HuH-7 (cell line): Measurements from ENCODE around the gene STT3B.
A peak's percentile ranks its signal among the peaks of the same experiment; 100 is the strongest.

Experiments
- DNase-seq: peaks from one replicate; pipeline ENCODE4 v3.0.0; 2011; ENCODE audit warnings: low spot score

STT3B gene

DNA sequence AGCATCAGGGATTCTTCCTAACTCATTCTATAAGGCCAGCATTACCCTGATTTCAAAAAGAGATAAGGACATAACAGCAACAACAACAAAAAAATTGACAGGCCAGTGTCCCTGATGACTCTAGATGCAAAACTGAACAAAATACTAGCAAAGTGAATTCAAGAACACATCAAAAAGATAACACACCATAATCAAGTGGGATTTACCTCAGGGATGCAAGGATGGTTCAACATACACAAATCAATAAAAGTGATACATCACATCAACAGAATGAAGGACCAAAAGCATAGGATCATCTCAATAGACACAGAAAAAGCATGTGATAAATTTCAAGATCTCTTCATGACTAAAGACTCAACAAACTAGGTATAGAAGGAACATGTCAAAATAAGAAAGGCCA, 119.6 kb downstream of the STT3B start:
- DNase-seq: no peak

GRCh38 chr3:31653464-31653863, 120.7 kb downstream of the STT3B start:
- no peak for DNase-seq

- DNase-seq: no peak
Measured at GRCh38 chr3:31654998-31655397, 122.3 kb downstream of the STT3B start.

GRCh38 chr3:31659246-31659645, 126.5 kb downstream of the STT3B start:
- no peak for DNase-seq

GRCh38 chr3:31661286-31661685, 128.6 kb downstream of the STT3B start:
- no peak for DNase-seq

GRCh38 chr3:31661993-31662670, 129.4 kb downstream of the STT3B start:
- no peak for DNase-seq

DNA sequence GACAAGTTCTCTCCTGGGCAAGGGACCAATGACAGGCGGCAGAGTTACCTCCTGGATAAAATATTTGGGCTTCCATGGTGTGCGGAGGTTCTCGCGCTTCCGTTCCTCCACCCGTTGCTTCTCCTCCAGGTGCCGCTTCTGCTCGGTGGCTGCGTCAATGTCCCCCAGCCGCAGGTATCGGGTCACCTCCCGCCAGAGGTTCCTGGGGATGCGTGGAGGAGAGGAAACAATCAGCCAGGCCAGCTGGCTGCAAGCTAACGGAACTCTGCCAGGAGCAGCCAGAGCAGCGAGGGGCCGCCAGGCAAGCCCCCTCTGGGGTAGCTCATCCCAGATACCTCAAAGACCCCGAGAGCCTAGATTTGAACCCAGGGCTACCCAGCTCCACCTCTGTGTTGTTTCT, 131.3 kb downstream of the STT3B start:
- DNase-seq: no peak

DNA sequence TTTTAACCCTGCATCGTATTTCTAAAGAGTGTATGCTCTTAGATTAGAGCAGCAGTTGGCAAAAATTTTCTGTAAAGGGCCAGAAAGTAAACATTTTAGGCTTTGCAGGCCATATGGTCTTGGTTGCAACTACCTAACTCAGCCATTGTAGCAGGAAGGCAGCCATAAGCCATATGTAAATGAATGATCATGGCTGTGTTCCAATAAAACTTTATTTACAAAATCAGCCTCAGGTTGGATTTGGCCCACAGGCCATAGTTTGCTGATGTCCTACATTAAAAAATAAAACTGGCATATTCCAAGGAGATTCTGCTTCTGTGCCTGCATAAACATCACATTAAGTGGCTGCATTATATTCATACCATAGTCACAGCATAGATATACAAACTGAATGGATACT, 134.9 kb downstream of the STT3B start:
- DNase-seq: no peak

- peak; percentile 64 for DNase-seq
Measured at GRCh38 chr3:31668242-31668641, 135.5 kb downstream of the STT3B start.

- DNase-seq: no peak
Measured at GRCh38 chr3:31670136-31670535, 137.4 kb downstream of the STT3B start.

DNA sequence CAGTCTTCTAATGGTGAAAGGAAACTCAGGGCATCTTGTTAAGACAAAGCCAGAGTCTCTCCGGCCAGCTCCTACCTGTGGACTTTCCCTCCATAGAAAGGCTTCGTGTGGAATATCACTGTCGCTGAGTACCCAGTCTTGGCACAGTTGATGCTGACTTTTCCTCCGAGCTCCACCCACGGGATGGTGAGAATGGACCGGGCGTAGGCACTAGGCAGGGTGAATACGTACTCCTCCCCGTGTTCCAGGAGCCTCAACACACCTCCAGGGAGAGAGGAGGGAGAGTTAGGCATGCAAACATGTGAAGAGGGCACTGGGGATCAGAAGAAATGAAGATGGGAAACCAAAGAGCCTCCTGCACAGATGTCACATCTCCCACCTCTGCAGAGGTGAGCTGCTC, 138.0 kb downstream of the STT3B start:
- DNase-seq: no peak

GRCh38 chr3:31671451-31671850, 138.7 kb downstream of the STT3B start:
- no peak for DNase-seq

DNA sequence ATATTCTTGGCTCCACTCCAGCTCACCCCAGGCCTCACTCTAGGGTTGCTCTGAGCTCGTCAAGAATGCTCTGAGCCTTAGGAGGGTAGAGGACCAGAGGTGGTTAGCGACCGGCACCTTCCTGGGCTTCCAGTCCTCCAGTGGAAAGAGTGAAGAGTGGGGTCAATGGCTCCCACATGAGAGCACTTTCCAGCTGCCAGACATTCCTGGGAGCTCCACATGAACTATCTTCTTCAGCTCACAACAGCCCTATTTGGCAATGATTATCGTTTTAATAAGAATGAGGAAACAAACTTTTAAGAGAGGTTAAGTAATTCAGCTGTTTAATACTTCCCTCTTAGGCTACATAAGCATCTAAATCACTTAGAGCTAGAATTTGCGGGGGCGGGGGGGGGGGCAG, 139.3 kb downstream of the STT3B start:
- no peak for DNase-seq

DNA sequence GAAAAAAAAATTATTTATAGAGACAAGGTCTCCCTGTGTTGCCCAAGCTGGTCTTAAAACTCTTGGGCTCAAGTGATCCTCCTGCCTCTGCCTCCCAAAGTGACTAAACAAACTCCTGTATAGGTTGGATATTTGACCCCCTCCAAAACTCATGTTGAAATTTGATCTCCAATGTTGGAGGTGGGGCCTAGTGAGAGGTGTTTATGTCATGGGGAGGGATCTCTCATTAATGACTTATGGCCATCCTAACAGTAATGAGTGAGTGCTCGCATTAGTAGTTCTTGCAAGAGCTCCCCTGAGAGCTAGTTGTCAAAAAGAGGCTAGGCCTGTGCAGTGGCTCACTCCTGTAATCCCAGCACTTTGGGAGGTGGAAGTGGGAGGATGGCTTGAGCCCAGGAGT, 141.2 kb downstream of the STT3B start:
- no peak for DNase-seq

DNA sequence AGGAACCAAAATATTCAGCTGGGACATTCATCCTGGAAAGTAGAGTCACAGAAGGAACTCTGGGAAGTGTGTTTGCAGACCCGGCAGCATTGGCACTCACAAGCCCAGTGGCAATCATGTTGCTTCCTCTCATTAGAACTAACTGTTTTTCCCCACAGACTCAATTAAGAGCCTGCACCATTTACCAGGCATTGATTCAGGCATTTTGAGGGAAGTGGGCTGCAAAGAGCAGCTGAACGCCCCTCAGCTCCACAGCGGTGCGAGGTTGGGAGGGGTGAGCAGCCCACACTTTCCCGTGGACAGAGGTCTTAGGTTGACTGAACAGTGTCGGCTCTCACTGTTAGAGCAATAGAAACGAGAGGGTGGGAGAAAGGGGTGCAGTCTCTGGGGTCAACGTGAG, 143.8 kb downstream of the STT3B start:
- no peak for DNase-seq

DNA sequence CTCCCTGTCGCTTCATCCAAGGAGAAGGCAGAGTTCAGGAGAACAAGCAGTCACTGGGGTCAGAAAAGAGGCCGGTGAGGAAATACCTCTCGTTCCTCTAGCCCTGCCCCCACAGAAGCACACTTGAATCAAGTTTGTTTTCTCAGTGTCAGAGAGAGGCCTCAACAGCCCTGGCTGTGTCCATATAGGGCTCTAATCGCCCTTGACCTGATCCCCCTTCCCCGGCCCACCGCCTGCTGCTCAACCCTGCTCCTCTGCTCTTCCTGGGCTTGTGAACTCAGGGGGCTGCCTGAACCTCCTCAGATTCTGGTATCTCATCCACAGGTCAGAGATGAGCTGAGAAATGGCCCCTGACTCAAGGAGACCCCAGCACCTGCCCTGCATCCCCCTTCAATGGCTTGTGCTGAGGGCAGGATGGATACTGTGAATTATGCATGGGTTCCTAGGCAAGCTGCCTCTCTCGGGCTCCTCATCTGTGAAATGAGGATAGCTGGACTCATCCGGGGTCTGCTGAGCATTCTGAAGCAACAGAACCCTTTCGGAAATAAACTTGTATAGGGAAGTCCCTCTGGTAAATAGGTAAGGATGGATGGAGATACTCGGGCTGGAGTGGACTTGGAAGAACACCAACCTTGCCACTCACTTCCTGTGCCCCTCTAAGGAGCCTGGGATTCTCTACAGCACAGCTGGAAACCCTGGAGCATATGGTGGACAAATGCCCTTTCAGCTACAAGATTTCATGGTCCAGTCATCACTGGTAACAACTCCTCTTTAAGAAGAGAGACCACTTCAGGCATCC, 147.5 kb downstream of the STT3B start:
- DNase-seq: peak; percentile 57
